Stimulated activated CD4-positive, alpha-beta T cell treated with anti-CD3 and anti-CD28 coated beads, Interleukin-2, amount 100 ng/mL, for 48 hours (primary cell): ENCODE measurements around the gene HSCB.
A peak's percentile ranks its signal among the peaks of the same experiment; 100 is the strongest.
"Not testable (repeated sequence)": the region's sequence is repeated elsewhere in the genome, so short reads cannot be mapped to it uniquely, and the experiment has no call there.

Experiments
- DNase-seq, 2 donors: peaks; one replicate each; pipeline ENCODE4 v3.0.0-alpha.2; 2020

Gene HSCB

GRCh38 chr22:28741785-28742561, at the start of gene HSCB, which contains the start of gene CHEK2:
Gene HSCB (plus strand): TSS chr22:28742039. CDS start chr22:28742096, 57 bp downstream.
Gene CHEK2 (minus strand): TSS chr22:28741820. CDS start chr22:28734721, 7,099 bp downstream.
- DNase-seq = peak; percentile 90 to 93

- DNase-seq = not testable (repeated sequence)
These were observed 48.6 kb upstream of the HSCB start for GRCh38 chr22:28693041-28693760.

GRCh38 chr22:28702891-28703290, 38.9 kb upstream of the HSCB start:
- no peak for DNase-seq

- DNase-seq = no peak
These were observed 38.4 kb upstream of the HSCB start for GRCh38 chr22:28703436-28703835.

GRCh38 chr22:28706845-28707244, 35.0 kb upstream of the HSCB start:
- DNase-seq = no peak

GRCh38 chr22:28710107-28710506, 31.7 kb upstream of the HSCB start:
- DNase-seq = no peak

GRCh38 chr22:28710576-28711191, 31.2 kb upstream of the HSCB start:
- DNase-seq = no peak

- no peak for DNase-seq
These were observed 30.5 kb upstream of the HSCB start for GRCh38 chr22:28711341-28711740.

GRCh38 chr22:28711820-28712777, 29.7 kb upstream of the HSCB start:
- DNase-seq = no peak

- DNase-seq = no peak
These were observed 27.7 kb upstream of the HSCB start for GRCh38 chr22:28714043-28714628.

- no peak for DNase-seq
These were observed 26.2 kb upstream of the HSCB start for GRCh38 chr22:28715611-28716010.

- DNase-seq = no peak
These were observed 25.2 kb upstream of the HSCB start for GRCh38 chr22:28716686-28717085.

- DNase-seq = no peak
These were observed 23.8 kb upstream of the HSCB start for GRCh38 chr22:28718044-28718443.

GRCh38 chr22:28728002-28728401, 13.8 kb upstream of the HSCB start:
- DNase-seq = no peak

- DNase-seq = no peak
These were observed 13.1 kb upstream of the HSCB start for GRCh38 chr22:28728621-28729313.

- DNase-seq = no peak
These were observed 11.7 kb upstream of the HSCB start for GRCh38 chr22:28730179-28730578.

- DNase-seq = no peak
These were observed 7.4 kb upstream of the HSCB start for GRCh38 chr22:28734393-28734792.

GRCh38 chr22:28736301-28737155, 5.3 kb upstream of the HSCB start:
- no peak for DNase-seq

GRCh38 chr22:28737701-28738100, 4.1 kb upstream of the HSCB start:
- DNase-seq = no peak

- not testable (repeated sequence) for DNase-seq
These were observed 3.0 kb upstream of the HSCB start for GRCh38 chr22:28738876-28739275.
